GM18526 (cell line): Measurements from ENCODE around the gene EEF1G.

Experiments
- POLR2A ChIP-seq: IDR thresholded peaks from 3 replicates; pipeline ENCODE4 v1.6.1; 2011; ENCODE audit not compliant: insufficient read length; ENCODE audit errors: extremely low read depth

The EEF1G gene

DNA sequence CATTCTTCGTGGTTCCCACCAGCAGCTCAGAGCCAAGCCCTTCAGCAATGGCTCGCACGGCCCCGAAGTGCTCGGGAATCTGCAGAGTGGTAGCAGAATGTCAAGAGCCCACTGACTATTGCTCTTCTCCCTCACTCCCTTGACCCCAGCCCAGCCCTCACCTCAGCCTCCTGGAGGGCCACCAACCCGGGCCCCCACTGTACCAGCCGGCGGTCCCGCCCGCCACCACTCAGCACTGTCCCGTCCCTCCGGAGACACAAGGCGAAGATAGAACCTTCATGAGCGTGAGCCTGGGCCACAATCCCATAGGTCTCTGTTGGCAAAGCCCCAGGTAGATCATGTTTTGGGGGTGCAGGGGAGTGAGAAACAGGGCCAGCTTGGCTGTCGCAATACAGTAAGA lies 32.2 kb upstream of the EEF1G start:
- TF ChIP-seq POLR2A, result no peak

DNA sequence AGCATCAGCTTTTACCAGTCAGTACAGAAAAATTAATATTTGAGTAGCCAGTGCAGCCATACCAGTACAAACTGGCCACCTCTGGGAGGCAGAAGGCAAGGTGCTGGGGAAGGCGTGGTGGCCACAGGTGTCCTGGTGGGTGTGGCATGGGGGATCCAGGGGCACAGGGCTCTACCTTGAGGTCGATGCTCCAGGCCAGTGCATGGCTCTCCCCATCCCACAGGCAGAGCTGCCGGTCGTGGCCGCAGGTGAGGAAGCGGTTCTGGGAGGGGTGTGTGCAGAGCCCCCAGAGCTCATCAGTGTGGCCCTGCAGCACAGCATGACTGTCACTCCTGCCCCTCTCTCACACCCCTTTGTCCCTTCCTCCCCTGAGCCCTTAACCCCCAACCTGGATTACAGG lies 31.8 kb upstream of the EEF1G start:
- no peak for TF ChIP-seq POLR2A

DNA sequence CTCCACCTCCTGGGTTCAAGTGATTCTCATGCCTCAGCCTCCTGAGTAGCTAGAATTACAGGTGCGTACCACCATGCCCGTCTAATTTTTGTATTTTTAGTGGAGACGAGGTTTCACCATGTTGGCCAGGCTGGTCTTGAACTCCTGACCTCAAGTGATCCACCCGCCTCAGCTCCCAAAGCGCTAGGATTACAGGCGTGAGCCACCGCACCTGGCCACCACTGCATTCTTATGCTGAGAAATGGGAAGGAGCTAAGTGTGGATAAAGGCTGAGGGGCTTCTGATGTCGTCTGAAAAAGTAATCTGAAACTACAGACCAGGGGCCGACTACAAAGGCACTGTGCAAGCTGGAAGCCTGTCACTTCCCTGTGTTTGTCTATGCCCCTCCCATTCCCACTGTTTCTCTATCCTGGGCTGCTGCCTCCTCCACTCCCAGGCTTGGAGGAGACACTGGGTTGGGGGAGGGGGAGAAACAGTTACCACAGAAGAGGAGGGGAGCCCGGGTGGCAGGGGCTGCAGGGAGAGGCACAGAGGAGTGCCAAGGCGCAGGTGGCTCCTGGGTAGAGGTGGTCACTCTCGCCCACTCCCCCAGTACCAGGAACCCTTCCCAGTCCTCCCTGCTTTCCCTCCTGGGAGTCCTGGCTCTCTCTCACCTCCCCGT lies 30.9 kb upstream of the EEF1G start:
- no peak for TF ChIP-seq POLR2A

DNA sequence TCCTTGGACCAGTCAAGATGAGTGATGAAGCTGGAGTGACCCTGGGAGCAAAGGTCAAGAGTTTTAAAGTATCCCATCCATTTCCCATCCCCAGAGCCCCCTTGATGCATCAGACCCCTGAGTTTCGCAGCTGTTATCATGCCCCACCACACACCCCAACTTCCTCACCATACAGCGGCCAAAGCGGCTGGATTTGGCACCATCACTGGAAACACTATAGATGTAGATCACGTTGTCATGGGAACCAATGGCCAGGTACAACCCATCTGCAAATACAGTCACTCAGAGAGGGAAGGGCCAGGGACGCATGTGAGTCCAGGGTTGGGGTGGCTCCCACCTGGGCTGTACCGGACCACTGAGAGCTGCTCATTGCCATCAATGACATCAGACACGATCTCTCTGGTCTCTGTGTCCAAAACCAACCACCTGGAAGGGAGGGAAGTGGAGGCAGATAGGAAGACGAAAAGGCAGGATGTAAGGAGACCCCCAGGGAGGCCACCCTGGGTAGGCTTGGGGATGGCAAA lies 30.1 kb upstream of the EEF1G start:
- TF ChIP-seq POLR2A, result no peak

DNA sequence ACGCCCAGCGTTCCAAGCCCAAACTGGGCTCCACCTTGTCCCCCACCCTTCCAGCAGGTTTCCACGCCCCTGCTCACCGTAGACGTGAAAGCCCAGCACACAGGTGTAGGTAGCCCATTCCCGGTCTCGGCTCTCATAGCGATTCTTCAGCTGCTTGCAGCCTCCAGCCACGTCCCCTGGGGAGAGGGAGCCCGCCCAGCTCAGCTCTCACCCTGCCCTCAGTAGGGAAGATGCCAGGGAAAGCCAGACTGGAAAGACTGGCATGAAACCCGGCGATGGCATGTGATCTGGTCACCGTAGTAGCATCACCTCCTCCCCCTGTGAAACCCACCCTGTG lies 29.3 kb upstream of the EEF1G start:
- no peak for TF ChIP-seq POLR2A

DNA sequence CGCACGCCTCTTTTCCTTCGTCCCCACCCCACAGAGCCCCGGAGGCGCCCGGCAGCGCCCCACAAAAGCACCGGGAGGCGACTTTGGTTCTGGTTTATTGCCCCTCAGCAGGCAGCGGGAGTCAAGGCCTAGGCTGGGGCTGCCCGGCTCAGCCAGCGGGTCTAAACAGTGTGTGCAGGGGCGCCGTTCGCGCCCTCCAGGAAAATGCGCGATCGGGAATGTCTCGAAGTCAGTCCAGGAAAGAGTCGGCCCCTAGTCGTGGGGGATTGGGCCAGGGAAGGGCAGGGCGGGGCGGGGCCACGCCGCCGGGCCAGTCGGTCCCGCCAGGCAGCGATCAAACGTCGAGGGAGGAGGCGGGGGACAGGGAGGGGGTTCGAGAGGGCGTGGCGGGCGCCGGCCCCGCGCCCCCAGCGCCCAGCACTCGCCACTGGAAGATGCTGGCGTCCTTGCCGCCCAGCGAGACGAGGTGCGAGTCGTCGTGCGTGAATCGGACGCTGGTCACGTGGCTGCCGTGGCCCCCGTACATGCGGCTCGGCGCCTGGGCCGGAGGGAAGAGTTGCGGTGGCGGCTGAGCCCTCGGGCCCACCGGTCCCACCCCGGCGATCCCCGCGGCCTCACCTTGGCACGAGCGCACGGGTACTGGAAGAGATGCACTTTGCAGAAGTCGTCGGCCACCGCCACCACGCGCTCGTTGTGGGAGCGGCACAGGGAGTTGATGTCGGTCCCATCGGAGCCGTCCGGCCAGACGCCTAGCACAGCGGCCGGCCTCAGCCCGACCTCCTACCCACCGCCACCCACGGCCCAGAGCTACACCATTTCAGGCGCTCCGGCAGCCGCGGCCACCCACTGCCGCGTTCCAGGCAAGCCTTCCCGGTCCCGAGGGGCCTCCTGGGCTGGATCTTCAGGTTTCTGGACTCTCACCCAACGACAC lies 28.7 kb upstream of the EEF1G start:
- no peak for TF ChIP-seq POLR2A

DNA sequence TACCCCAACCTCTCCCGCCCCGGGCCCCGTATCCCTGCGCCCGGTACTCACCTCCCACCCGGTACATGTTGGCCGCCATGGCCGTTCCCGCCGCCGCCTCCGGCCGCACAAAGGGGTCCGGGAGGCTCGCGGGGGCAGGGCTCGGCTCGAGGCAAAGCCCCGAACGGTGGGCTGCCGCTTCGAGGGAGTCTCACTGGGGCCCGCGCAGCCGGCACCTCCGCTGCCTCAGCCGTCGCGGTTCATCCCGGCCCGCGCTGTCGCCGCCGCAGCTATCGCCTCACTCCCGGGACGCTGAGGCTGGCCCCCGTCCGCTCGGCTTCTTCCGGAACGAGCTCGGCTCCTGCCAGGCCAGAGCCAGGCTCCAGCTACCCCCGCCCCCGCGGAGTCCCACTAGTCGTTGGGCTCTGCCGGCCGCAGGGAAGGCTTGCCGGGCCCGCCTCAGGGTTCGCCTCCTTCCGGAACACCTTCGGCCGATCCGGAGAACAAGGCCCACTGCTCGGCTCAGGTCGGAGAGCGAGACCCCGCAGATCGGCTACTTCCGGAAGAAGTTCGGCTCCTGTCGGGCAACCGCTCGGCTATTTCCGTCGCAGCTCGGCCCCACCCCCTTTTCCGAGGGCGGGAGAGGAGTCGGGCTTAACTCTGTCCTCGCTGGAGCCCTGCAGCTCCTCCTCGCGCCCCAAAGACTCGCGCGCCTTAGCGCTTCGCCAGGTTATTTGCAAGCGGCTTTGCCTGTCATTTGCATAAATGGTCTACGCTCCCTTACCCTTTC lies 27.9 kb upstream of the EEF1G start, which contains the start of gene MTA2:
Gene MTA2, minus strand, starts transcription at position 494 of the 769 bp plus-strand sequence. Its CDS starts 415 bp downstream, at position 79.
- peak; percentile 53 for TF ChIP-seq POLR2A

DNA sequence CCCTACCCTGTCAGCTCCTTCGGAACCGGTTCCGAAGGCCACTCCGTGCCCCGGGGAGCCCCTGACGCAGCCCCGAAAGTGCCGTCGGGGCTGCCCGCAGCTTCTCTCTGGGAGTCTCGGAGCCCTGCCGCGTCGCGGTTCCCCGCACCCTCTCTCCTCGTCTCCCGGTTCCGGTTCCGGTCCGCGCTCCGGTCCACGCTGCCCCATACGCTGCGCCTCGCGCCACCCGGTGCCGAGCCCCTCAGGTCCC lies 27.4 kb upstream of the EEF1G start:
- no peak for TF ChIP-seq POLR2A

DNA sequence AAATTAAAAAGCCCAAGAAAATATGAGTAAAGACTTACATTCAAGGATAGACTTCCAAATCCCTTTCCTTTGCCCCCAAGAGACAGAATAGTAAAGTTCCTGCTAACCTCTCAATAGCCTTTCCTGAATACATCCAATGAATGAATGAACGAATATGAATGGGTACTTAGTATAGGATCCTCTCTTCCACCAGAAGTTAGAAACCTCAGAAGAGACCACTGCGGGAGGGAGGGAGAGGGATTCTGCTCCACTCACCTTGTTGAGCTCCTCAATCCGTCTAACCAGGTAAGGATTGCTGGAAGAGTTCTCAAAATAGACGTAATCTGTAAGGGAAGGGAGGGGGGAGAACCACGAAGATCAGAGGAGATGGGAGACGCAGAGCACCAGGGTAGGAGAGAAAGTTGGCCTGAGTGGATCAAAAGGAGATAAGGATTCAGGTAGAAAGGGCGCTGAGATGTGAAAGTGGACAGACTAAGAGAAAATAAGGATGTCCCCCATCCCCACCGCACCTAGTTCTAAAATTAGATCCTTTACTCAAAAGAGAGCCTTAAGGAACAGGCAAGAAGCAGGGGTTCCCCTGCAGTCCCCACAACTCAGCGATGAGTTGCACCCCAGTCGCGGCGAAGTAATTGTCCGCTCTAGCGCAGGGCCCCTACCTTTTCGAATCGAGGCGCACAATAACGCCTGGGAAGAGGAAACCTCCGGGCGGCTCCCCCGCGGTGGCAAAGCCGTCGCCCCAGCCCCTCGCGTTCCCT lies 26.9 kb upstream of the EEF1G start:
- no peak for TF ChIP-seq POLR2A

DNA sequence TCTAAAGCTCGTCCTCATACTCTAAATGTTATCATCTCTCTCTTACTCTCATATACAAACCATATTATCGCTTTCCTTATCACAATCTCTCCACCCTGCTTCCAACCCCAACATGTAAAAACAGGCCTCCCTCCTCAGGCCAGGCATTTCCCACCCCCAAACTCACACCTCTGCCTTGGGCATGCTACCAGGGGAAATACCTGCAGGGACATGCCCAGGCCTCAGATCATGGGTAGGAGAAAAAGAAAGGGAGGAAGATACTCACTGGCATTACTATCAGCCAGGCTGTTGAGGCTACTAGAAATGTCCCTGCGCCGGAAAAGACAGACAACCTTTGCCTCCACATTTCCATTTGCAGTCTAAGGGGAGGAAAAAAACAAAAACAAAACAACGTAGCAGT lies 26.2 kb upstream of the EEF1G start:
- TF ChIP-seq POLR2A, result no peak

DNA sequence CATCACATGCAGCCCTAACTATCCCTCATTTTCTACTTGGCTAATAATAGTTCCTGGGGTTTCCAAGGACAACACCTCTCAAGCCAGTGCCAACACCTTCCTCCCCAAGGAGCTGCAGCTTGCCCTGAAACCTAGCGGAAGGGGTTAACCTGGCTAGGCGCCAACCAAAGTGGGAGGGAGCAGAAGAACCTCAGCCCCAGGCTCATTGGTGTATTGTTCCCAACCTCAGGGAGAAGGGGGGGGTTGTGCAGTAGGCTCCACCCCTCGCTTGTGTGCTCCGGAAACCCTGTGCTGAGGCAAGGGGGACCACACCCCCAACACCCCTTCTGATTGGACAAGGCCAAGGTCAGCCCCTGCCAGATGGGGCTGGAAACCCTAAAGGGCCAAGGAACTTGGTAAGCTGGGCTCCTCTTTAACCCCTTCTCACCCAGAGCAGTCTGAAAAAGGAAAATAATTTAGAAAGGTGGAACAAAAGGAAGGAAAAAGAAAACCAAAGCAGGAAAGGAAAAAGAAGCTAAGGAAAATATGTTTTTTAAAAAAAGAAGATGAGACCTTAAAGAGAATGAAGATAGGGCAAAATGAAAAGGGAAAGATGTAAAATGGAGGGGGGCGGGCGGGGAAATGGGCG lies 25.5 kb upstream of the EEF1G start:
- no peak for TF ChIP-seq POLR2A

DNA sequence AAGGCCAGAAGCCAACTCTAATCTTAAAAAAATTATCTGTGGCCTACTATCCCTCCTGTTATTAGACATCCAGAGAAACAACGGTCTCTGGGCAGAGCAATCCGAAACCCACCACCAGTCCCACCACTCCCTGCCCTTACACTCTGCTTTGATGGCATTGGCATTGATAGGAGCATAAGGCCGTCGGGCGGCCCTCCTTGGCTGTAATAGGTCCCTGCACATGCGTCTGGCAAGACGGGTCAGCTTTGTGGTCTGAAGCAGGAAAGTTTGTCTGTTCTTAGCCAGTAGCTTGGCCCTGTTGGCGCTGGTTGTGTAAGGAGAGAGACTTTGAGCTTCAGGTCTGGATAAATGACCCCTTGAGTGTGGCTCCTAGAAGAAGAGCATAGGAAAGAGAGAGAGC lies 21.4 kb upstream of the EEF1G start:
- no peak for TF ChIP-seq POLR2A

DNA sequence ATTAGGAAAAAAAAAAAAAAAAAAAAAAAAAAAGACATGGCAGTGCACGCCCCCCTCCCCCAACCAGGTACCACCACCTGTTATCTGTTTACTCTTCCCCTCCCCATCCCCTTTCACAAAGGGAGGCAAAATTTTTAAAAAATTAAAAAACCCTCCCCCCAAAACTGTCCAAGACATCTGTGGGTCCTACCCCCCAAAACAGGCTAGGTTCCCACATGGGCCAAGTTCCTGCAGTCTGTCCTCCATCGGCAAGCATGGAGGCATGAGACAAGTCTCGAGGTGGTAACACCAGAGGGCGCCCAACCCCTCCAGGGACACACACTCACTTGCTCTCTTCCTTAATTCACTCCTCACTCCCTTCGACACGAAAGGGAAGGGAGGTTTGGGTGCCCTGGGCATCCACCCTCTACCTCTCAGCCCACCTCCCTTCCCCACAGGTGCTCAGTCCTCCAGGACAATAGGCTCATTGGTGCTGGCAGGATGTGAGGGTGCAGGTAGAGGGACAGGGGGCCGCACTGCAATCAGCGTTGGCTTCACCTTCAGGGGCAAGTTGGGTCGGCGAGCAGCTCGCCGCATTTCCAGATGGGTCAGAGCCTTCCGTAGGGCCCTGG lies 19.8 kb upstream of the EEF1G start:
- TF ChIP-seq POLR2A, result peak; percentile 21

DNA sequence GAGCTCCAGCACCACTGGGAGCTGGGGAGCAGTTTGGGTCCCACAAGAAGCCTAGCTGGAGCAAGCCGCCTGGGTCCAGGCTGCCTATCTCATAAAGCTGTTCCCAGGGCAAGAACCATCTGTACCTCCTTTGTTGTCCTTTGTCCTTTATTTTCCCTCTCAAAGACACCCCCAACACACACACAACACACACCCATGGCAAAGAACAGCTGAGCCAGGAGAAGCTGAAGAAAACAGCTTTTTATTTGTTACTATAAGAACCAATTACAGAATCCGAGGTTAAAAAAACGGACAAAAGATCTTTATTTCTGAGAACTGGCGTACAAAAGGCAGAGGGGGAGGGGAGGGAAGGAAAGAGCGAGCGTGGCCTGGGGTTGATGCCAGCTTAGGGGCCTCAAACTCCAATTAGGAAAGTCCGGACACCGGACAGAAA lies 19.3 kb upstream of the EEF1G start:
- no peak for TF ChIP-seq POLR2A
